NCI-H345 (cell line): Measurements from ENCODE around the gene PRDM15.

ENCODE experiments used
- DNase-seq: peaks from one replicate; lab custom pipeline; 2025; lab: John Stamatoyannopoulos, UW

PRDM15 gene

DNA sequence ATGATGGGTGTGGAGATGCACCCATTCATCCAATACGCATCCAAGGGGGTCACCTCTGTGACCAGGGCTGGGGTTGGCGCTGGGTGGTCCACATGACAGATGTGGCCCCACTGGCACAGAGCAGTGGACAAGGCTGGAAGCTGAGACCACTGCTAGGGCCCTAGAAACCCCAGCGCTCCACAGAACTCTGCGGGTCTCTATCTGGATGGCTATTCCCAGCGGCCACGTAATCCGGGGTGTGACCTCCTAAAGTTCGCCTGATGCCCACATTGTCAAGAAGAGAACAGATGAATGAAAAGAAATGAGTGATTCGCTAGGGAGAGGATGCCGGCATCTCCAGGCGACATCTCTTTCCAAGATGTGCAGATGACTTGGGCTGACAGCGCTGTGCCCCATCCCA is 55.2 kb downstream of the PRDM15 start:
- DNase-seq, result no peak

DNA sequence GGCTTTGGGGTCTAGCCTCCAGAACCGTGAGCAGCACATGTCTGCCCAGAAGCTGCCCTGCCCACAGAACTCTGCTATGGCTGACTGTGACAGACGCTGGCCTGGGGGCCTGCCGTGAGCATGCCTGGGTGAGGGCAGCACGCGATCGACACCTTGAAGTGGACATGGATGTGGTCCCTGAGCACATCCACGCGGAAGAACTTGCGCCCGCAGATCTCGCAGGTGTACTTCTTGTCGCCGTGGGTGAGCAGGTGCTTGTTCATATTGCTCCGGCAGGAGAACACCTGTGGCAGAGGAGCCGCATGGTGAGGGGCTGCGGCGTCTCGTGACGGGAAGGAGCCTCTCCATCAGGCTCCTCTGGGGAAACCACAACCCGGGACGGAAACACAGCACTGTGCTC is 56.0 kb downstream of the PRDM15 start:
- no peak for DNase-seq

DNA sequence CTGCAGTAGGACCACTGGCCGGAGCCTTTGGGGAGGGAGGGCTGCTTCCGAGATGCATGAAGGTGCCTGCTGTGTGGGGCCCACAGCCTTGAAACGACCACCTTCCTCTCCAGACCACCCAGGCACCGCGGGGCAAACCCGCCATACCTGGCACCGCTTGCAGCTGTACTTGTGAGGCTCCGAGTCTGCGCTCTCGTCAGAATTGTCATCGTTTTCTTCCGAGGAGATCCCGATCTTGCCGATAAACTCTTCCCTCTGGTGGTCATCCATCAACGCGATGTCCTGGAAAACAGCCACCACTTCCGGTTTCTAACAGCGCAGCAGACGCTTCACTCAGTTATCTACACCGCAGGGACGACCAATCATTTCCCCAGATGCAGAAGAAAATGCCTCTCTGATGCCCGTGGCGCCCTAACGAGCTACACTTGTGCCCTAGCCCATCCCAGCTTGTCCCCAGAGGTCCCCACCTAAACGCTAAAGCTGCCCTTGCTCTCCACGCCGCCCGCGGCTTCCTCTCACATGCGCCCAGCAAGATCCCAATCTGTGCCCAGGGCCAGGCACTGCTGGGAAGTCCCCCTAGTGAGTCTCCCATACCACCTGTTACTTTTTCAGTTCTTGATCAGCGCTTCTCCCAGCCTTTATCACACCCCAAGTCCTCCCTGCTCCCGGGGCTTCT is 57.2 kb downstream of the PRDM15 start:
- DNase-seq, result no peak

DNA sequence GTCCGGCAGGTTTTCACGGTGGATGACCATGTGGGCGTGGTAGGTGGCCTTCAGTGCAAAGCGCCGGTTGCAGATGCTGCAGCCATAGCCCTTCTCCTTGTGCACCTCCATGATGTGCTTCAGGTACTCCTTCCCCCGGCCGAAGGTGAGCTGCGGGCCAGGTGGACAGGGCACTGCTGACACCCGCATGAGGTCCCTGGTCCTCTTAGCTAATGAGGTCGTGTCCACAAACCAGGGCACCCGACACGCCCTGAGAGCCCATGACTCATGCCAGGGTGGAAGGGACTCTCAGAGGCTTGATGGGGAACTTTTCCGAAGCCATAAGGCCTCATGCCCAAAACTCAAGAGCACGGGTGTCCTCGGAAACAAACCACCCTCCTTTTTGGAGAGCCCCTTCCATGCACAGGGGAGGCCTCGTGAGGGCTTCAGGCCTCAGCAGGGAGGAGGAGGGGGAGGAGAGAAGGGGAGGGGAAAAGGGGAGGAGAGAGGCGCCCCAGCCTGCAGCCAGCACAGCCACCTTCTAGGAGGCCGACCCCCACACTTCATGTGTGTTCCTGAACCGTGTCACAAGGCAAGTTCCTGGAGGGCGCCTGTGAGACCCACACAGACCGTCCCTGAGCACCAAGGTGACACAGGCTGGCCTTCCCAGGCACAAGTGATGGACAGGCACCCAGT is 57.9 kb downstream of the PRDM15 start:
- DNase-seq, result no peak

DNA sequence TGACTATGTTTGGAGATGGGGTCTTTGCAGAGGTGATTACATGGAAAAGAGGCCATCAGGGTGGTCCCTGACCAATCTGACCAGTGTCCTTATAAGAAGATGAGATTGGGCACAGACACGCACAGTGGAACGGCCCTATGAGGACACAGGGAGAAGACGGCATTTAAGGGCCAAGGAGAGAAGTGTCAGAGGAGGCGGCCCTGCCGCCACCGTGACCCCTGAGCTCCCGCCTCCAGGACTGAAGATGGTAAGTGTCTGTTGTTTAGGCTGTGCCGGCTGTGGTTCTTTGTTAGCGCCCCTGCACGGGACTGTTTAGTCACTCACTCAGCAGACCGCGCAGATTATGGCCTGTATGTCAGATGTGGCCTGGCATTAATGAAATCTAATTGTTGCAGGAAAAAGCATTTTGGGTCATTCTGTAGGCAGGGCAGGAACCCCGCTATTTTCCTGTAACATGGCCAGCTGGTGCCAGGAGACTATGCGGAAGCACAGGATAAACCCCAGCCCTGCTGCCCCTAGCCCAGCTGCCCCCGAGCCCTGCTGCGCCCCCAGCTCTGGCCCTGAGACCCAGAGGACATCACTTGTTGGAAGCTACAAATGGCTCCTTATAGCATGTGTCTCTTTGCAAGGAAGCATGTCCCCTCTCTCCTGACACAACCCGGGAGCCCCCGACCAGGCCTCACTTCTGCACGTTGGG is 58.6 kb downstream of the PRDM15 start:
- no peak for DNase-seq

DNA sequence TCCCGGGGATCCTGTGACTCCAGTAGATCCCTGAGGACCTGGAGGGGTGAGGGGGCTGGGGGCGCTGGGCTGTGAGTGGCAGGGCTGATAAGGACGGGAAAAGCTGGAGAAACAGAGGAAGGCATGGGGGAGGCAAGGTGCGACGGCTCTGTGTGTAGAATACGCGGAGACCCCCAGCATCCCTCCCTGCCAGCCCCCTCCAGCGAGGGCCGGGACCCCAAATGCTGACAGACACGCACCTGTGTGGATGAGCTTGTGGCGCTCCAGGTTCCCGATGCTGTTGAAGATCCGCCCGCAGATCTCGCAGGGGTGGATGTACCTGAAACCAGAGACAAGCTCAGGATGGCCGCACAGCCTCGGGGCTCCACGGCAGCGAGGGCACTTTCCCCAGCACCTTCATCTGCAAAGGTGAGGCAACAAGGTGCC is 59.3 kb downstream of the PRDM15 start:
- DNase-seq, result no peak

DNA sequence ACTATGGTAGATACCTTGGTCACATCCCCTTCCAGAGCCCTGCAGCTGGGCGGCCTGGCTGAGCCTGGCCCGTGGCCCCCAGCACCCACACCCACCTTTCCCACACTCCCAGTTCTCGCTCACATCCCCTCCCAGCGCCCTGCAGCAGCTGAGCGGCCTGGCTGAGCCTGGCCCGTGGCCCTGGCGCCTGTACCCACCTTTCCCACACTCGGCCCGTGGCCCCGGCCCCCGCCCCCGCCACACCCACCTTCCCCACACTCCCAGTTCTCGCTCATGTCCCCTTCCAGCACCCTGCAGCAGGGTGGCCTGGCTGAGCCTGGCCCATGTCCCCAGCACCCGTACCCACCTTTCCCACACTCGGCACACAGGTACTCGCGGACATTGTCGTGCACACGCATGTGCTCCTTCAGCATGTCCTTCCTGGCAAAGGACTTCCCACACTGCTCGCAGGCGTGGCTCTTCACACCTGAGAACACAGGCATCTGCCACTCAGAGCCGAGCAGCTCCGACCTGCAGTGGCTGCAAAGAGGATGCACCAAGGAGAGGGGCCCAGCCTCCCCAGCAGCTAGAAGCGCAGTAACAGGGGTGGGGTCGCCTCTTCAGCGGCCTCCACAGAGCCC is 59.8 kb downstream of the PRDM15 start:
- no peak for DNase-seq

DNA sequence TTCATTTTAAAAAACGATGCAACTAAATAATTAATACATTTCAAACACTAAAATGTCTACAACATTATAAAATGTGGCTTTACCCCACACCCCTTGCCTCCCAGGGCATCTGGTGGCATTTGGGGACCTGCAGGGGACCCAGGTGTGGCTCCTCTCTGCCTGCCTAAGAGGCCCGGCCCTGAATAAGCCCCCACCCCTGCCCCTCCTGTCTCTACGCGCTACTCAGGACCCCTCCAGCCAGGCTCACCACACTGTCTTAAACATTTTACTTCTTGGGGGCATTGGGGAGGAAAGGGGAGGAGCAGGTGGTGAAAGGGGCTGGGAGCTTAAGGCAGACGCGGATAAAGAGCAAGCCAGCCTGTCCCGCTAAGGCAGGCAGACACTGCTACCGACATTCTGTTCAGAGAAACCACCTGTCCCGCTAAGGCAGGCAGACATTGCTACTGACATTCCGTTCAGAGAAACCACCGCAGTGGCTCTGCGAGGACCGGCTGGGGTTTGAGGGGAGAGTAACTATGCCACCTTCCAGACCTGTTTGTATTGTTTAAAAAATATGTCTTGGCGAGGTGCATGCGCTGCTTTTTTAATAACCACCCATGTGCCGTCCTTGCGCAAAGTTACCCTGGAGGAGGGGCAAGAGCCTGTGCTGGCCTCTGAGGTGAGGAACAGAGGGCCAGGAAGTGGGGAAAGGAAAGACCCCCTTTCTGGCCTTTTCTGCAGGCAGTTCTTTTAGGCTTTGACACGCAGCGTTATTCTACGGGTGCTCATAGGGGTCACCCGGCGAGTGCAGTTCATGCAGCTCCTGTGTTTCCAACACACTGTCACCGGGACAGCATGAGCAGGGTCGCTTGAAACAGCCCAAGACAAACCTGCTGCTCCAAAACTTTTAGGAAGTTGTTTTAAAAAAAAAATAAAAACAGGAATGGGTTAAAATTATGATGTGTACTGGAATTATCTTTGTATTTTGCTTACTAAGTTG is 61.0 kb downstream of the PRDM15 start:
- DNase-seq, result no peak

DNA sequence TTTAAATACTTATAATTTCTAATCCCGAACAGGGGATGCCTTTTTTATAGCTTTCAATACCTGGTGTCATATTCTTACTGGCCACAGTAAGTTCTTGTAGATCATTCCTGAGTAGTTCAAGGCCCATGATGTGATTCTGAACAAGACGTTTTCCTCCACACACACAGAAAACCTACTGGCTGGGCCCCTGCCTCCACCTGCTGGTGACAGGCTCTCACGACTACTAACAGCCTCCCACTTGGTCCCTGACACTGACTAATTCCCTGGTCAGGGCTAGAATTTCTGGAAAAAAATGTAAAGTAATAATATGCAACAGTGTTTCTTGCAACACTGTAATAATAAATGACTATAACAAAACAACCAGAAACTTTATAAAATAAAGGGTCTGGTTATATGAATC is 61.9 kb downstream of the PRDM15 start:
- DNase-seq, result peak; percentile 40

DNA sequence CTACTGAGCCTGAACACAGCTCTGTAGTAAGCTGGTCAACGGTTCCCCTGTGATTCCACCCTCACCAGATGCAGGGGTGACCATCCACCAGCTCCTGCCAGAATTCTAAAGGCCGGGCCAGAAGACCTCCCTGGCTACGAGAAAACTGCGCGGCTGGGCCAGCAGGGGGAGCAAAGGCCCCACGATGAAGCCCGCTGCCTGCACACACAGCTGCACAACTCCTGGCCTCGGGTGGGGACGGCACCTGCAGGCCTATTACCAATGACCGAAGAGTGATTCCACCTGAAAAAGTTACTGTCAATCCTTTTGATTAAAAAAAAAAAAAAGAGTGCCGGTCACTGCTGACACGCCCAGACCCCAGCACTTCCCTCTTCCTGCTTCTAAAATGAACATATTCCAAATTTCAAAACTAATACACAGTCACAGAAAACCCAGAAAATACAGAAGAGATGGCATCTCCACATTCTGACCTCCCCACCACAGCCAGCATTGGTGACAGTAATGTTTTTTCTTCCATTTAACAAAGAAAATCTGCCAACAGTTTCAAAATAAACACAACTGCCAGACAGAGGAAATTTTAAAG is 62.5 kb downstream of the PRDM15 start:
- peak; percentile 38 for DNase-seq

DNA sequence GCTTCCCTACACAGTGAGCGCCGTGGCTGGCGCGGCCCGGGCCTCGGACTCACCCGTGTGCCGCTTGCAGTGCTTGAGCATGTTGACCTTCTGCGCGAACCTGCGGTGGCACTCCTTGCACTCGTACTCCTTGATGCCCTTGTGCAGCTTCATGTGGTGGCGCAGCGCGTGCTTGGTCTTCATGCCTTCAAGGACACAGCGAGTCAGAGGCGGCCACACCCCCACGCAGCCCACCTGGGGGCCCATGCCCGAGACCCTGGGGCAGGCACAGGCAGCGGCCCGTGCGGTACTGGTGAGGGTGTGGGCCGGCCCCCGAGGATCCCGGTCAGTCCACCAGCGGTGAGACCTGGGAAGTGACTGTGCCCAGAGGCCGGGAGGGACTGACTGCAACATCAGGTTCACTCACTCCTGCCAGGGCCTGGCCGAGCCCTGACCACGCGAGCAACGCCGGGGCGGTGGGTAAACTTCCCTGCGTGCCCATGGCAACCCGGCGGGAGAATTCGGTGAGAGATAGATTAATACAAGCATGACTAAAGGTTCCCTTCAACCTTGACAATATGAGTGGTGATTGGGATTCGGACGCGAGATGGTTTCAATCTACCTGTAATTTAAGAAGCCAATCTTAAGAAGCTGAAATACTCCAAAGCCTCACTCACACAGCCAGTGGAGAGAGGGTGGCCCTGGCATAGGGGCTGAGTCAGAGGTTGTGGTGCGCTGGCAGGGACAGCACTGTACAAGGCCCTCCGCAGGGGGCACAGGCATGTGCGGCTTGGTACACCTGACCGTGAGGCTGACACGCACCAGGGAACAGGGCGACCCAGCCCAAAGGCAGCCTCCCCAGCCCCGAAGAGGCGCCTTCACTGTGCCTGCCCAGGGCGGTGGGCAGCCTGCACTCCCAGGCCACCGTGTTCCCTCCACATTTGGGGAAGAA is 63.2 kb downstream of the PRDM15 start:
- no peak for DNase-seq

DNA sequence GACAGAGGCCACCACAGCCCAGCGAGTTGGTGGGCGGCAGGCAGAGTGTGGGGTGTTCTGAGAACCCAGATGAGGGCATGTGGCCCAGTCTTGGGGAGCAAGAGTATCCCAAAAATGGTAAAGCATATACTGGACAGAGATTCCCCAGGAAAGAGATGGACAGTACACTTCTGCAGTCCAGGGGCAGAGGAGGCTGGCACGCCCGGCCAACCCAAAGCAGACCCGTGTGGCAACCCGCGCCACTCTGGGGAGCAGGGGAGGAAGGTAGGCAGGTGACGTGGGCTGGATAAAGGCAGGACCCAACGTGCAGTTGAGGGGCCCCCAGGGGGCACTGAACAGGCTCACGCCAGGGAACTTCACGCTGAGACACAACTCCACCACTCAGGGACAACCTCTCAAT is 65.9 kb downstream of the PRDM15 start:
- DNase-seq, result no peak

DNA sequence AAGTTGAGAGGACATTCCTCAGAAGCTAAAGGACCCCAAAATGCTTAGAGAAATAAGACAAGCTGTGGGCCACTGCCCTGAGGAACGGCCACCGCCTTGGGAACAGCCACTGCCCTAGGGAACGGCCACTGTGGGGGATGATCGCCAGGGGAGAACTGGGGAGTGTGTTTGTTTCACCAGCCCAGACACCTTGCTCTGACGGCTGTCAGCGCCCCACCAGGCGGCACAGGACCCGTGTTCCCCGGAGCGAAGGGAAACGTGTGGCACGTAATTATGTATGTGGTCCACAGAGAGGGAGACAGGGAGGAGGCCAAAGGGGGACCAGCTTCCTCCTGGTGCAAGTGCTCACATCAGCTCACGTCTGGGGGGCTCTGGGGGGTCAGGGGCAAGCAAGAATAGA is 66.5 kb downstream of the PRDM15 start:
- no peak for DNase-seq

DNA sequence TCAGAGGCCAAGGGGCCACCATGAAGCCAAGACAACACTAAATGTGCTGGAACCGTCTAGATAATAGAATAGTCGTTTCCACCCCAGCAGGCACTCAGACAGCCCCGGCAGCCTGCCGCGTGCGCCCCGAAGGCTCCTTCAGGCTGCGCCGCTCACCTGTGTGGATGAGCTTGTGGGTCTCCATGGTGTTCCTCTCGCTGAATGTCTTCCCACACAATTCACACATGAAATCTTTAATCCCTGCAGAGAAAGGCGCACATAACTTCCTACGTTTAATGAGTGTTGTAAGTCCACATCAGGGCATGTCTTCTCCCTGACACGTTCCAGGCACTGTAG is 68.6 kb downstream of the PRDM15 start:
- no peak for DNase-seq

DNA sequence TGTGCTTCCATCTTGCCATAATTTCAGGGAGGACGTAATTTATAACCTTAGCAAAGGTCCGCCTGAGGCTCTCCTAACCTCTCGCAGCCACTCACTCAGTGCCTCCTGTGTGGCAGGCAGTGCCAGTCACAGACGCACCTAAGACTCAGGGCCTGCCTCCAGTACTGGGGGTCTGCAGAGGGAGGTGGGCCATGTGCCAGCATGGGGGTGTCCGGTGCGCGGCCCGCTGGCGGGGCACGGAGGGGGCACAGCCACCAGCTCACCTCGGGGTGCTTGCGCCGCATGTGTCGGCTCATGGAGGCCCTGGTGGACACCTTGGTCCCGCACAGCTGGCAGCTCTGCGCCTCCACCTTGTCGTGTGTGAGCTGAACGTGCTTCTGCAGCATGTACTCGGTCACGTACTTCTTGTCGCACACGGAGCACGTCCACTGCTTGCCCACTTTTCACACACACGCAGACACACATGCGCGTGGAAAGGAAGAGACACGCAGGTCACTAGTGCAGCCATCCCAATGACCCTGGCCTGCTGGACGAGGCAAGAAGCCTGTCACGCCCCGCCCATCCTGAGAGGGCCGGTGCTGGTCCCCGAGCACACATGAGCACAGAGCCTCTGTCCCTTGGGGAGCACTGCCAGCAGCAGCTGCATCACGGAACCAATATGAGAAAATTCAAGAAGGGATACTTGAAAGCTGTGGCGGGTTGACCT is 69.1 kb downstream of the PRDM15 start:
- DNase-seq, result no peak

DNA sequence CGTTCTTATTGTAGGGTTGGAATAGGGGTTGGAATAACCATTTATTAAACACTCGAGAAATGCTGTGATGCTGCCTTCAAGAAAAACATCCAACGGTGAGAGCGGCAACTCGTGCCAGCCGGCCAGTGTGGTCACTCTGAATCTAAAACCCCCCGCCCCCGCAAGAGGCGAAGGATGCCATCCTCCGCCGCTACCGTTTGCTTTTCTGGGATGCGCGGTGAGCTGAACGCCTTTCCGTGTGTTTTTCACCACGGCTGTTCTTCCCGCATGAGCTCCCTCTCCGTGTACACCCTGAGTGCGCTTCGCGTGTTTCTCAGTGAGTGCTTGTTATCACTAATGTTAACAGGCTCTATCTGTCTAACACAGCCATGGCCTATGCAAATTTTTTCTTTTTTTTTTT is 70.3 kb downstream of the PRDM15 start:
- no peak for DNase-seq

DNA sequence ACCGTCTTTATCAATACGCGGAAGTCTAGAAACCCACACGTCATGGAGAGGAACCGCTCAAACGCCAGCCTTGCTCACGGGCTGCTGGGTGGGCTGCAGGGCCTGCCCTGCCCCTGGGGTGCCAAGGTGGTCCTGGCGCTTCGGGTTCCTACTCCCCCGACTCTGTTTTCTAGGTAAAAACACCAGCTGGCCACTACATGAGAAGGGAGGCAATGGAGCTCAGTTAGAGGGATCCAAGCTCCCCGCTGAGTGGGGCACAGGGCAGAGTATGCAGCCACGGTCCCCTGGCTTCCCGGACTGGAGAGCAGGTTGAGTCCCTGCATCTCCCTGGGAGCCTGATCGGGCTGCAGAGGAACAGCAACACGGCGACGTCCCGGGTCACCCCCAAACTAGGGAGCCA is 71.0 kb downstream of the PRDM15 start:
- no peak for DNase-seq

DNA sequence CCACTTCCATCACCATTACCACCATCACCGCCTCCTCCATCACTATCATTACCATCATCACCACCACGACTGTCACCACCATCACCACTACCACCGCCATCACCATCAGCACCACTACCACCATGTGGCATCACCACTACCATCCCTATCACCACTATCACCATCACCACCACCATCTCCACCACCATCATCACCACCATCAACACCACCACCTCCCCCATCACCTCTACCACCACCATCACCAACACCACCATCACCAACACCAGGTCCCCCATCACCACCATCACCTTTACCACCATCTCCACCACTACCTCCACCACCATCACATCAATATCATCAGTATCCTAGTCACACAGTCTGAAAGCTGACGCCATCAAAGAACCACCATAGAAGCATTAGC is 72.4 kb downstream of the PRDM15 start:
- no peak for DNase-seq

DNA sequence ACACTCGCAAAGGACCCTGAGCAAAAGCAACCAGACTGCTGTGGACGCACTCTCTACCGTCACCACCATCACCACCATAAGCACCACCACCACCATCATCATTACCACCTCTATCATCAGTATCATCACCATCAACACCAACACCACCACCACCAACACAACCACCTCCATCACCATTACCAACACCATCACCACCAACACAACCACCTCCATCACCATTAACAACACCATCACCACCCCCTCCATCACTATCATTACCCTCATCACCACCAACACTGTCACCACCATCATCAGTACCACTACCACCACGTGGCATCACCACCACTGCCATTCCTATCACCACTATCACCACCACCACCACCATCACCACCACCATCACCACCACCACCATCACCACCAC is 73.5 kb downstream of the PRDM15 start:
- DNase-seq, result no peak

DNA sequence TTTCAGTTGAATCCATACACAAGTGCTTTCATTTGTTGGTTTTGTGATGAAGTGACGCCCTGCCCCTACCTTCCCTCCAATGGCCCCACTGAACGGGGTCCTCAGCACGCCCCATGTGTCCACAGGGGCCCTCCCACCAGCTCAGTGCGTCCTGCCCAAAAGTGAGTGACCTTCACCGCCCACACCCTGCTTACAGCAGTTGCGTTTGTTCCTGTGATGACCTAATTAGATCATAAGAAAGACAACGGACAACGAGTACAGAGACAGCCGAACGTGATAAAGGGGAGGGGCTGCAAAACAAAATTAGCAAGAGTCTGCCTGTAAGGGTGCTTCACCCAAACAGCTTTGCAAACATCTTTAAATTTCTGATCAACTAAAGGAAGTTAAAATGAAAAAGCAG is 74.1 kb downstream of the PRDM15 start:
- no peak for DNase-seq
